OCI-LY3 (cell line): ENCODE data around the gene ZNF467.

Experiments used
- CTCF ChIP-seq: fragments of 200-600, 300-600 bp; sonication (generic); IDR thresholded peaks from 2 replicates; pipeline ENCODE4 v1.5.1; 2014; ENCODE audit warnings: antibody characterized with exemption, low read length, low read depth
- EZH2phosphoT487 ChIP-seq: fragments of 200-600 bp; shearing (Covaris generic); IDR thresholded peaks from 2 replicates; pipeline ENCODE4 v1.6.1; 2018; ENCODE audit warnings: antibody characterized with exemption, mixed run types, low read depth

- TF ChIP-seq CTCF = no peak
- no peak for TF ChIP-seq EZH2phosphoT487
Measured at GRCh38 chr7:149720372-149721083, 52.9 kb downstream of the ZNF467 start.
